ENCODE results near the gene SPRED3.

SPRED3 gene

DNA sequence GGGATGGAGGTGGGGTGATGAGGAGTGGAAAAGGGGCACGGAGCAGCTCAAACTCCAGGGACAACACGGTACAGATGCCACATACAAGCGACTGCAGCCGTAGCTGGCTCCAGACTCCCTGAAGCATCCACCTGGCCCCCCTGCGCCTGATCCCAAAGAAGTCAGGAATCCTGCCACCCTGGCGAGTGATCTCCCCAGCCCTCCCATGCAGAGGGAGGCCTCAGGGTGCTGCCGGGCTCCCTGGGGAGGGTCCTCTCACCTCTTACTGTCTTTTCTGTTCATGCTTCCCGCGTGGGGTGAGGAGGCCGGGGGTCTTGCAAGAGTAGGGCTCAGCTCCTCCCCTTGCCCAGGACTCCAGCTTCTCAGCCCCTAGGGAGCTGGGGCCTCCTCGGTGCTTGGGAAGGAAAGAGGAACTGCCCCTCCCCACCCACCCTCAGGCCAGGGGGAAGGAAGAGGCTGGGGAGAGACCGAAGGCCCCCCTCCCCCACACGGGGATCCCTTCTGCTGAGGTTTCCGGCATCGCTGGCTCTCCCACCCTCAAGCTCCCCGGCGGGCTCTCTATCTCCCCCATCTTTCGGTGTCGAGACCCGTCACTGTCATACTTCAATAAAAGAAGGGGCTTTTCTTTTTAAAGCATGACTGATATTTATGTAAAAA lies 37.4 kb downstream of the SPRED3 start, which contains the start of gene RASGRP4:
TSS of gene RASGRP4 (minus strand) at position 410 of the 657 bp plus-strand sequence. CDS start at position 282, 128 bp downstream.
- ChIA-PET POLR2A (no interaction called here), CTCF (interaction anchor here (1.2 to 5.8 kb wide), 2 partner anchors 12 to 23 kb away, joined by 3 to 29 read pairs; partner anchors contain the start of gene FAM98C)
- DNase-seq (ENCODE audit: extremely low spot score): peak; percentile 53
- TF ChIP-seq, protein P1, sequence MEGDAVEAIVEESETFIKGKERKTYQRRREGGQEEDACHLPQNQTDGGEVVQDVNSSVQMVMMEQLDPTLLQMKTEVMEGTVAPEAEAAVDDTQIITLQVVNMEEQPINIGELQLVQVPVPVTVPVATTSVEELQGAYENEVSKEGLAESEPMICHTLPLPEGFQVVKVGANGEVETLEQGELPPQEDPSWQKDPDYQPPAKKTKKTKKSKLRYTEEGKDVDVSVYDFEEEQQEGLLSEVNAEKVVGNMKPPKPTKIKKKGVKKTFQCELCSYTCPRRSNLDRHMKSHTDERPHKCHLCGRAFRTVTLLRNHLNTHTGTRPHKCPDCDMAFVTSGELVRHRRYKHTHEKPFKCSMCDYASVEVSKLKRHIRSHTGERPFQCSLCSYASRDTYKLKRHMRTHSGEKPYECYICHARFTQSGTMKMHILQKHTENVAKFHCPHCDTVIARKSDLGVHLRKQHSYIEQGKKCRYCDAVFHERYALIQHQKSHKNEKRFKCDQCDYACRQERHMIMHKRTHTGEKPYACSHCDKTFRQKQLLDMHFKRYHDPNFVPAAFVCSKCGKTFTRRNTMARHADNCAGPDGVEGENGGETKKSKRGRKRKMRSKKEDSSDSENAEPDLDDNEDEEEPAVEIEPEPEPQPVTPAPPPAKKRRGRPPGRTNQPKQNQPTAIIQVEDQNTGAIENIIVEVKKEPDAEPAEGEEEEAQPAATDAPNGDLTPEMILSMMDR (IDR thresholded peaks at IDR 0.05; ENCODE audit: control extremely low read depth, extremely low read depth, low read depth, missing control alignments): no peak

DNA sequence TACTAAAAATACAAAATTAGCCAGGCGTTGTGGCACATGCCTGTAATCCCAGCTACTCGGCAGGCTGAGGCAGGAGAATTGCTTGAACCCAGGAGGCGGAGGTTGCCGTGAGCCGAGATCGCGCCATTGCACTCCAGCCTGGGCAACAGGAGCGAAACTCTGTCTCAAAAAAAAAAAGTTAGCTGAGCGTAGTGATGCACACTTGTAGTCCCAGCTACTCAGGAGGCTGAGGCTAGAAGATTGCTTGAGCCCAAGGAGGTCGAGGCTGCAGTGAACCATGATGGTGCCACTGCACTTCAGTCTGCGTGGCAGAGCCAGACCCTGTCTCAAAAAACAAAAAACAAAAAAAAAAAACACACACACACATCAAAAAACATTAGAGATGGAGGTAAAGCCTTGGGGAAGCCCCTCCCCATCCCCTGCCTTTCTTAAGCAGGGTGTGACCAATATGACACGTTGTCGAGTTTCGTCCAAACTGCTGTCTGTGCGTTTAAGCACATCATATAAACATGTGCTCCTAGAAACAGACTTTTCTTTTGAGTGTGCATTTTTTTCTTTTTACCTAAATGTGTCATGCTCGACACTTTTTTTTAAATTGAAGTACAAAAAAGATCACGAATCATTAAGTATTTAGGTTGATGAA lies 38.7 kb downstream of the SPRED3 start:
- ChIA-PET POLR2A (interaction anchor here (0.7 kb wide), 1 partner anchor 24 kb away, joined by 3 read pairs; the partner anchor contains the start of gene FAM98C), CTCF (interaction anchor here (5.8 kb wide), 1 partner anchor 24 kb away, joined by 29 read pairs; the partner anchor contains the start of gene FAM98C)
- peak; percentile 66 for DNase-seq (ENCODE audit: extremely low spot score)

DNA sequence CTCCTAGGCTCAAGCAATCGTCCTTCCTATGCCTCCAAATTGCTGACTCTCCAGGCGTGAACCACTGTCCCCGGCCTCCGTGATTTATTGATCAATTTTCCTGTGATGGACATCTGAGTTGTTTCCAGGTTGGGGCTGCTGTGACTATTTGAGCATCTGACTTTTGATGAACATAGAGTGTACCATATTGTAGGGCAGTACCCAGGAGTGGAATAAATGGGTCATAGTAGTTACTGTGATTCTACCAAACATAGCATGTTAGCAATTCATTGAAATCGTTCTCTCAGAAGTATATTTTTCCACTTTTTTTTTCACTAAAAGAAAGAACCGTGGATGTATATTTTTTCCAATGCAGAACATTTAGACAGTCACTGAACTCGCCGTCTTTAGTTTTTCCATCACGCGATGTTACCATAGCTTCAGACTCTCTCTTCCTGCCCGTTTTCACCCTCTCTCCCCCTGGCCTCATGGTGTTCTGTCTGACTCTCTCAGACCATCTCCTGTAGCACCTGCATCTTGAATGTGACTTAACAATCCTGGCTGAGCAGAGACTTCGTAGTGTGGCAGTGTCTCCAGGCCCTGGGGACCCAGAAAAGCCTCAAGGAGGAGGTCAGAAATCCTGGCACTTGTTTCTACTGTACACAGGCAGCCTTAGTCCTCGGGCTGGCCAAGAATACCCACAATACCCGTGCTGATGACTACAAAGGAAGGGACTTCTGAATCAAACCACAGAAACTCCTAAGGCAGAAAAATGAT lies 40.7 kb downstream of the SPRED3 start:
- TF ChIP-seq, protein P1 (IDR thresholded peaks at IDR 0.05; ENCODE audit: control extremely low read depth, extremely low read depth, low read depth, missing control alignments): no peak
- POLR2A ChIA-PET: no interaction called here
- DNase-seq (ENCODE audit: extremely low spot score): no peak
- CTCF ChIA-PET: interaction anchor here (5.8 kb wide), 1 partner anchor 26 kb away, joined by 29 read pairs; the partner anchor contains the start of gene FAM98C

DNA sequence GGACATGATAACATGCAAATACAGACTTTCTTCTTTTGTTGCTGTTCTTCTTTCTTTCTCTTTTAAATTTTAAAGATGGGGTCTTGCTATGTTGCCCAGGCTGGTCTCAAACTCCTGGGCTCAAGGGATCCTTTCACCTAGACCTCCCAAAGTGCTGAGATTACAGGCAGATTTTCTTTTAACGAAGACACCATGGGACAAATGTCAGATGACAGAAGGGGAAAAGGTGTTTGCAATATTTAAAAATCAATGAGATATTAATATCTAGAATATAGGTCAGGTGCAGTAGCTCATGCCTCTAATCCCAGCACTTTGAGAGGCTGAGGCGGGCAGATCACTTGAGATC lies 41.3 kb downstream of the SPRED3 start:
- DNase-seq (ENCODE audit: extremely low spot score): no peak
- ChIA-PET POLR2A (no interaction called here), CTCF (interaction anchor here (1.4 kb wide), 1 partner anchor 204 kb away, joined by 4 read pairs; no protein-coding TSS in a partner anchor)
- TF ChIP-seq, protein P1 (IDR thresholded peaks at IDR 0.05; ENCODE audit: control extremely low read depth, extremely low read depth, low read depth, missing control alignments): no peak

DNA sequence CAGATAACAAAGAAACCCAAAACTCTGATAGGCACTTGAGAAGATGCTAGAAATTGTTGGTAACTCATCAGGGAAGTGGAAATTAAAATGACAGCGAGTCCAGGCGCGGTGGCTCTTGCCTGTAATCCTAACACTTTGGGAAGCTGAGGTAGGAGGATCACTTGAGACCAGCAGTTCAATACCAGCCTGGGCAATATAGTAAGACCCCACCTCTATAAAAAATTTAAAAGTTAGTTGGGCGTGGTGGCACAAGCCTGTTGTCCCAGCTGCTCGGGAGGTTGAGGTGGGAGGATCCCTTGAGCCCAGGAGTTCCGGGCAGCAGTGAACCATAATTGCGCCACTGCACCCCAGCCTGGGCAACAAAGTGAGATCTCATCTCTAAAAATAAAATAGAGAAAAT lies 42.4 kb downstream of the SPRED3 start:
- ChIA-PET CTCF (interaction anchor here (1.4 kb wide), 1 partner anchor 203 kb away, joined by 4 read pairs; no protein-coding TSS in a partner anchor), POLR2A (no interaction called here)
- TF ChIP-seq, protein P1 (IDR thresholded peaks at IDR 0.05; ENCODE audit: control extremely low read depth, extremely low read depth, low read depth, missing control alignments): no peak
- no peak for DNase-seq (ENCODE audit: extremely low spot score)

DNA sequence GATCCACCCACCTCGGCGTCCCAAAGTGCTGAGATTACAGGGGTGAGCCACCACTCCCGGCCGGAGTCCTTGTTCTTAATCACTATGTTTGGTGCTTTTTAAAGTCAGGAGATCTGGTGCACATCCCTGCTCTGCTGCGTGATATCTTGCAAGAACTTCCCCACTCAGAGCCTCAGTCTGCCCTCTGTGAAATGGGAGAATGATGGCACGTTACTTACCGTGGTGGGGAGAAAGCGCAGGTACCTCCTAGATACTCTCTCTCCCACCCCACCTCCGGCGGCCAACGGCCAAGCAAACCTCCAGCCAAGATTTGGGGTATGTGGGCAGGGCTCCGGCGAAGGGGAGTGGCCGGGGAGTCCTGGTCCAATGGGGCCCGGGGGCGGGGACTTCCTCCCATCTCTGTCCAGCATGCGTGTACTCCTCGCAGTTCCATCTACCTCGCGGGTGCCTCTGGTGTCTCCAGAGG lies 44.8 kb downstream of the SPRED3 start, which contains the start of gene RYR1:
TSS of gene RYR1 (plus strand) at position 424 of the 466 bp plus-strand sequence. CDS start 139 bp downstream, outside the sequence.
- ChIA-PET POLR2A (no interaction called here), CTCF (no interaction called here)
- TF ChIP-seq, protein P1 (IDR thresholded peaks at IDR 0.05; ENCODE audit: control extremely low read depth, extremely low read depth, low read depth, missing control alignments): no peak
- DNase-seq (ENCODE audit: extremely low spot score): peak; percentile 88
